Stimulated activated CD4-positive, alpha-beta T cell treated with anti-CD3 and anti-CD28 coated beads, Interleukin-12 subunit alpha, Interleukin-12 subunit beta, amount 100 ng/mL, for 4 hours (primary cell): ENCODE results near the gene PRKX.
"Not testable (repeated sequence)": the region's sequence is repeated elsewhere in the genome, so short reads cannot be mapped to it uniquely, and the experiment has no call there.

Experiments used
- DNase-seq: peaks from one replicate; pipeline ENCODE4 v3.0.0-alpha.2; 2020

PRKX gene

DNA sequence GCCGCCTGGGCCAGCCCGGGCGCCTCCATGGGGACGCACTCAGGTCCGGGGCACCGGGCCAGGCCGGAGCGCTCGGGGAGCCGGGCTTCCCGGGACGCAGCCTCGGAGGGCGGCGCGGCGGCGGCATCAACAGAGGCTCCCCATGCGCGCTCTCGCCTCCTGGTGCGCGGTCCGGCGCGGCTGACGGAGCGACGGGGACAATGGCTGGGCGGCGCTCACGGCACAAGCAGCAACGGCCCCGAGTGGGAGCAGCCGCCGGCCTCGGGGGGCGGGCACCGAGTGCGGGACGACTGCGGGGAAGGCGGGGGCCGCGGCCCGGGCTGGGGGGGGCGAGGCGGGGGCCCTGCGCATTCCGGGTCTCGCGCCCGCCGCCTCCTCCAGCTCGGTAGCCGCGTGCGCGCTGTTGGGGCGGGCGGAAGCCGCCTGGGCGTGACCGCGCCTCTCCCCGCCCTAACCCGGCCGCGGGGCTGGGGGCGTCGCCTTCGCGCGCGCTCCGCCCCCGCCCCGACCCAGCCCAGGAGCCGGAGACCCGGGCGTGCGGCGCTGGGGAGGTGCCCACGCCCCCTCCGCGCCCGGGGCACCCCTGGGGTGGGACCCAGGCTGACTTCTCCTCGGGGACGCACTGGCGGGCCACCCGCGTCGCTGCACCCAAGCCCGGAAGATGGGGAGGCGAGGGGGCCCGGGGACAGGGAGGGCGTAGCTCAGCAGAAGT, at the start of gene PRKX:
Gene PRKX, minus strand, starts transcription at position 425 of the 712 bp plus-strand sequence. Its CDS starts 396 bp downstream, at position 29.
- peak; percentile 64 for DNase-seq

DNA sequence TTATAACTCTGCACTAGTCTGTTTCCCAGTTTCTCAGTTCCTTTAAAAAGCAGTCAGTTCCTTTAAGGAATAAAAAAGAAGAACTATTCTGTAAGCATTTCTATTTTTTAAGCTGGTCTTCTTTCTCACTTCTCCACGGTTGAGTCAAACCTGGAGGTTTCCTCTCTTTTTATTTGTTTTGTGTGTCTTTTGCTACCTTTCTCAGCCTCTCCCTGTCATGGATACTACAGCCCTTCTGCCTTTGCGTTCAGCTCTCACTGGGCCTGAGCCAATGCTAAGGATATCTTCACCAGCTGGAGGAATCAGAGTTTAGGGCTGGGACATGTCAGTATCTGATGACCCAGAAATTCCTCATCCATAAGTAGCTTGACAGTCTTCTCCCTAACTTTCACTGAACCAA, 49.7 kb upstream of the PRKX start:
- DNase-seq: no peak

DNA sequence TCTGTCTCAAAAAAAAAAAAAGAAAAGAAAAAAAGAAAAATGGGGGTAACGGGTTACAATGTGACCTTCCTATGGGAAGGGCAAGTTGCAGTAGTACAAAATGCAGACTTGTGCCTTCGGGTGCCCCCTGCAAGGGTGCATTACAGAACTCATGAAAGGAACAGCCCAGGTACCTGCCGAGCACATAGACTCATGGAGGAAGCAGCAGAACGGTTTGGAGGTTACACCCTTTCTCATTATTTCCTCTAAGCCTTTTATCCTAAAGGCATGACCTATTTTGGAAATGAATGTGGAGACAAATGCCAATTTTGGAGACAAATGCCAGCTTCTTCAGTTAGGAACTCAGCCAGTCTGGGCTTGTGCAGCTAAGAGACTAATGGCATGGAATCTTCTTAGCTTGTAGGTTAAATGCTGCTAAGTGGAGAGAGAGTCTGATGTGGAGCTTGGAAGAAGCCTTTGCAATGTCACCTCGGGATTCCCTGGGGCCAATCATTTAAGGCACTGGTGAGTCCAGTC, 44.1 kb upstream of the PRKX start:
- DNase-seq: no peak

DNA sequence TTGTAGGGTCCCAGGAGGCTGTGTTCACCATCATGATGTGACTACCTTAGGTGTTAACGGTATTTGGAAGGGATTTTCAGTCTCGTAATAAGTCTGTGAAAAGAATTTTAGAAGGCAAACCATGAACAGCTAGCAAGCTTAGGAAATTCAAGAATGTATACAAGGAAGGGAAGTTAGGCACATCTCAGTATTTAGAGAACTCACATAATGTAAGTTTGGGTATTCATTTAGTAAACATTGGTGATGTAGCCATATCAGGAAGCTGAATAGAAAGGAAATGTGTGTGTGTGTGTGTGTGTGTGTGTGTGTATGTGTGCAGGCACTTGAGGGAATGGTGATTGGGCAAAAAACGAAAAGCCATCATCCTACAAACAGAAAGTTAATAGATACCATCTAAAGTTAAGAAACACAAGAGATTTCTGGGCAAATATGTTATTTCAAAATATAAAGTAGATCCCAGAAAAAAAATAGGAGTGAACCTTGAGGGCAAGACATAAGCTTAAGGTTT, 34.7 kb upstream of the PRKX start:
- DNase-seq: no peak

DNA sequence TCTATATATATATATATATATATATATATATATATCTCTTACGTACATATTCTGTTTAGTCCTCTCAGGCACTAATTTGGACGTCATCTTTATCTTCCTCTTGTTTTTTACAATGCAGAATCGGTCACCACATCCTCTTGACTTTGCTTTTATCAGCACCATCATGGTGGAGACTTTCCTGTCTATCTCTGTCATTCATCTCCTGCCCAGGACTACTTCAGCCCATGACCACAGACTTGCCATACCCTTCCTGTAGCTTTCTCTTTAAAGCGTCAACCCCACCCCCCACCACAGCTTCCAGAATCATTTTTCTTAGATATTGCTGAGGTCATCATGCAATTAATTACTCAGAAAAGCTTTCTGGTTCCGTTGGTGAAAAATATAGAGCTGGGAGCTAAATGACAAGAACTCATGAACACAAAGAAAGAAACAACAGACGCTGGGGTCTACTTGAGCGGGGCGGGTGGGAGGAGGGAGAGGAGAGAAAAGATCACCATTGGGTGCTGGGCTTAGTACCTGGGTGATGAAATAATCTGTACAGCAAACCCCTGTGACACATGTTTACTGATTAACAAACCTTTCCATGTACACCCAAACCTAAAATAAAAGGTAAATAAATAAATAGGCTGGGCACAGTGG, 30.5 kb upstream of the PRKX start:
- no peak for DNase-seq

GRCh38 chrX:3740946-3741345, 27.5 kb upstream of the PRKX start:
- not testable (repeated sequence) for DNase-seq

GRCh38 chrX:3738509-3738908, 25.1 kb upstream of the PRKX start:
- no peak for DNase-seq

- DNase-seq: not testable (repeated sequence)
Measured at GRCh38 chrX:3736536-3736935, 23.1 kb upstream of the PRKX start.

DNA sequence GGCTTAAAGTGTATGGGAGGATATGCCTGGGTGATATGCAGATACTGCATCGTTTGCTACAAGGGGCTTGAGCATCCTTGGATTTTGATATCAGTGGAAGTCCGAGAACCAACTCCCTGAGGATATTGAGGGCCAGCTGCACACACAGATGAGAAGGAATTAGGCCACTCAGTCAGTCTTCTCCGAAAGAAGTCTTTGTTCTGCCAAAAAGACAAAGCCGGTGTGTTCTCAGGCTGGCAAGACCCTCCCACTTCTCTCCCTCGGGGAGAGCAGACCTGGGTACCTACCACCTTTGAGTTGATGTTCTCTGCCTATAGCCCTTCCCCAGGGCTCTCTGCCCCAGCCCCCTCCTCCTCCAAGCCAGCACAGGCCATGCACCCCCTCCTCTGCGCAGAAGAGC, 22.4 kb upstream of the PRKX start:
- DNase-seq: not testable (repeated sequence)

DNA sequence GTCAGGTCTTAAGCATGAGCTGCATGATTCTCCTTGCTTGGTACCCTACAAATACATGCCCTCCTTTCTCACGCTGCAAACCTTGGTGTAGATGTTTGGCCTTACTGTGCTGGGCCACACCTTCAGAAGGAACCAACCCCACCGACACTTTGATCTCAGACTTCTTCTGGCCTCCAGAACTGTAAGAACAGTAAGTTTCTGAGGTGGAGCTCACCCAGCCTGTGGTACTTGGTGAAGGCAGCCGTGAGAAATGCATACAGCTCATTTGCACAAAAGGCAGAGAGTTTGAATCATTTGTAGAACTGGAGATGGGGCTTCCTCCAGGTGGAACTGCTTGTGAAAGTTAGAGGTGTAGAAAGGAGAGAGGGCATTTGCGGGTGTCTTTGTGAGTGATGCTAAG, 21.0 kb upstream of the PRKX start:
- not testable (repeated sequence) for DNase-seq

DNA sequence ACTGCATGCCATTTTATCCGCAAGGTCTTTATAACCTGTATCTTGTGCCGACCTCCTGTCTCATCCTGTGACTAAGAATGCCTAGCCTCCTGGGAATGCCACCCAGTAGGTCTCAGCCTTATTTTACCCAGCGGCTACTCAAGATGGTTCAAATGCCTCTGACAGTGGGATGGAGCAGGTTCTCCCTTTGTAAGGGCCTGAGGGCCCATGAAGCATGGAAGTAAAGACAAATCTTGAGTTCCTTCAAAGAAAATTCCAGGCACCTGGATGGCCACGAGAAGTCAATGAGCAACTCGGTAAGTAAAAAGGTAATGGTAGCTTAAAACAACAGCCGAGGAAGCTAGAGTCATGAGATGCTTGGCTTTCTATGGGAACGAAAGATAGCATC, 19.6 kb upstream of the PRKX start:
- DNase-seq: no peak

- not testable (repeated sequence) for DNase-seq
Measured at GRCh38 chrX:3732326-3733042, 19.0 kb upstream of the PRKX start.

- no peak for DNase-seq
Measured at GRCh38 chrX:3728454-3728853, 15.0 kb upstream of the PRKX start.

DNA sequence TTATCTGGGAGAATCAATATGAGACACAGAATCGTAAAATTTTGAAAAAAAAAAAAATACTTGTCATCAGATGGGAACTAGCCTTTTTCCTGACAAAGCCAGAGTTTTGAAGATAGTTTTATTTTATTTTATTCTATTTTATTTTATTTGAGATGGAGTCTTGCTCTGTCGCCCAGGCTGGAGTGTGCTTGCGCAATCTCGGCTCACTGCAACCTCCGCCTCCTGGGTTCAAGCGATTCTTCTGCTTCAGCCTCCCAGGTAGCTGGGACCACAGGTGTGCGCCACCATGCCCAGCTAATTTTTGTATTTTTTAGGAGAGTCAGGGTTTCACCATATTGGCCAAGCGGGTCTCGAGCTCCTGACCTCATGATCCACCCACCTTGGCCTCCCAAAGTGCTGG, 10.0 kb upstream of the PRKX start:
- DNase-seq: not testable (repeated sequence)

DNA sequence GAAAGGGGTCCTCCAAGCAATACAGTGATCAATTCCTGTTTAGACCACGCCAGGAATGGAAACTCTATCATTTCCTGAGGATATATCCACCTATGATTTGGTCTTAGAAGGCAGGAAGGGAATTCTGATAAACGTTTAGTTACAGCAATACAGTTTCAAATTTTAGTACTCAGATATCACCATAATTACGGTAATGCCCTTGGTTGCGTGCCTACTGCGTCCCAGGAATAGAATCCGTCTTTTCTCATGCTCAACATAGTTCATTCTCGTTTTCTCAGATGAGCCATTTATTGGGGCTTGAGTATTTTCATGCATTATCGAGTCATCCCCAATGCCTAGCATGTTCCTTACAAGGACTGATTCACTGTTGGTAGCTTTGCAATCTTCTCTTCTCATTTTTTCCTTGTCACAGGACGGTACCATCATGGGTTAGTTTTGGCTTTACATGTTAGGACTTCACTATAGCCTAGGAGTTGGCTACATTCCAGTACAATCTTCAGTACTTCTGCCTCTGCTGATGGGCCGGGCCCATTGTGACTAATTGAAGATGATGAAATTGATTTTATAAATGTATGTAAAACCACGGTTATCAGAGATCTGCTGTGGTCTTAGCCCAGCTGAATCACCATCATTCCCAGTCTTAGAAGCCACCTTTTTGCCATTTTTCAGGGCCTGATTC, 4.4 kb upstream of the PRKX start:
- no peak for DNase-seq

GRCh38 chrX:3715921-3716320, 2.5 kb upstream of the PRKX start:
- DNase-seq: no peak

DNA sequence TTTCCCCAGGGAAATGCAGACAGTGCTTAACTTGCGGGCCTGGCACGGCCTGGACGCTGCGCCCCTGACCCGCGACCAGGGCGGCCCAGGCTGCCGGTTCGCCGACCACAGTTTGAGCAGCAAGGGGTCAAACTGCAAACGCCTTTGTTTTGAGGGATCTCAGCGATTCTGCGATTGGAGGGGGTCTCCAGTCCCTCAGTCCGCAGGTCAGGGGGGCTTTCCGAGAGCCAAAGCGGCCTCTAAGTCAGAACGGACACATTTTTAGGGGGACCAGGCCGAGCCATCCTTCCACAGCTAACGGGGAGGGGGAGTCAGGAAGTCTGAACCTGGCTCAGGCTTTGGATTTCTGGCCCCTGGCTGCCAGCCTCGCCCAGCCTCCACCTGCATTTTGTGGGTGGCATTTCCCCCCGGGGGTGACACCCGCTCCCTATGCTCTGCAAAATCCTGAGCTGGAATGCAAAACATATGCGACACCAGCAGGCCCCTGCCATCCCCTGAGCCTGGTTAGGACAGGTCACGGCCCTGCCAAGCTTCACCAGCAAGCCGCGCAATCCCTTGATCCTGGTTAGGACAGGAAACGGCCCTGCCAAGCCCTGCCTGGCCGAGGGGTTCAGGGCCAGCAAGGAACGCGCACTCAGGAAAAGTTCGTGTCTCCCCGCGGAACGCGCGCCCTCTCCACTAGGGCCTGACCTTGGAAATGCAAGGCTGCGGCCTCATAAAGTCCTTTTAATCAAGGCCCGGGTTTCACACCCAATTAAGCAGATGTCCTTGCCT, 1.4 kb upstream of the PRKX start:
- not testable (repeated sequence) for DNase-seq

- DNase-seq: no peak
Measured at GRCh38 chrX:3713937-3714434, 537 bp upstream of the PRKX start.

- DNase-seq: no peak
Measured at GRCh38 chrX:3712870-3713224, 602 bp downstream of the PRKX start.

DNA sequence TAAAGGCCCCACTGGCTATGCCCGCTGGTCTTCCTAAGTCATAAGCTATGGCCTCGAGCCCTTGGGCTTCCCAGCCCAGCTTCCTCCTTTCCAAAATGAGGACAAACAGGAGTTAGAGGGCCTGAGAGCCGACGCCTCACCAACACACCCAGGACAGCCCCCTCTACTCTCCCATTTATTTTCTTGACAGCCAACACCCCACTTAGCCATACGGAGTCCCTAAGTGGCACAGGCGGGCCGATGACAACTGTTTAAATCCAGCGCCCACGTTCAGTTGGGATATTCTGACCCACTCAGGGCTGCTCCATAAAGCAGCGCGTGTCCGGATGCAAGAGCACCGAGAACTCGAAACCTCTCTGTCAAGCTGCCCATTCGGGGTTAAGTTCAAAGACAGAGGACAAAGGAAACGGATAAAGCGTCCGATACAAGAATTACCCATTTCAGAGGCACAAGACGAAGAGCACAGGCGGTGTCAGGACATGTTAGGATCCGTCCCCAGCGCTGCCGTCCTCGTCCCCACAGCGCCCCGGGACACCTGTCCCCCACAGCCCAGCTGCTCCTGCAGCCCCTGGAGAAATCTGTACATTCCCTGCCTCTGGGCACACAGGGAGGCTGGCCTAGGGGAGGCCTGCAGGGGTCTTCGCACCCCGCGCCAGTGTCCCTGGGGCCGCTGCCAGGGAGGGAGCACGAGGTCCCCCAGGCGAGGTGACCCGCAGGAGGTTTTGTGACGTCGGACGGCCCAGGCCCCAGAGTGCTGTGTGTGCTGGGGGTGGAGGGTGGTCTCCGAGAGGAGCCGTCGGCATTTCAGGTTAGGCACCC, 1.2 kb downstream of the PRKX start:
- DNase-seq: peak; percentile 2

DNA sequence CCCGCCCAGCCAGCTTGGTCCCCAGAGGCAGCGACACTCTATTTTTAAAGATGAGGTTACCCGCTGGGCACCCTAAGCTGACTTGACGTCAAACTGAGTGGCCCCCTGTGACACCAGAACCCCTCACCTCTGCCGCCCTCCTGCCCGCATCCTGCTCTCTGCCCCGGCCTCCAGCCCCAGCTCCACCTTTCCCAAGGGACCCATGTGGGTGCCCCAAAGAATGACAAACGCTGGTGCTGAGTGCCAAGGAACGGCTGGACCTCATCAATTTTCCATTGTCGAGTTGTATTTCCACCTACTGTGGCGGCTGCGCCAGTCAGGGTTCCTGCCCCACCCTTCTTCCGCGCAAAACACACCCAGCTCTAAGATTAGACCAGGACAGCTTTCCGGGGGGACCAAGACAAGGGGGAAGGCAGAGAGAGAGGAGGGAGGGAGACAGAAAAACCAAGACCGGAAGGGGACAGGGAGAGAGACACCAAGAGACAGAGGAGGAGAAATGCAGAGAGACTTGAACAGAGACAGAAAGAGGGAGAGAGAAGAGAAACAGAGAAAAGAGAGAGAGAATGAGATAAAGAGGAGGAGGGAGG, 2.0 kb downstream of the PRKX start:
- DNase-seq: peak; percentile 1
